Astrocyte of the cerebellum (primary cell): ENCODE results near the gene NFIX.

Experiments used
- DNase-seq: peaks from one replicate; pipeline ENCODE4 v3.0.0-alpha.2; 2011; ENCODE audit warnings: low read depth
- H3K4me3 ChIP-seq: 2 replicates; pipeline ENCODE4 v1.5.1; 2011; ENCODE audit warnings: mild to moderate bottlenecking, low read depth, low read length, moderate library complexity
- CTCF ChIP-seq: IDR thresholded peaks from 2 replicates; pipeline ENCODE4 v1.5.1; 2012; ENCODE audit warnings: low read length, low read depth, moderate library complexity, mild to moderate bottlenecking; ENCODE audit errors: missing control alignments
- in situ Hi-C: cut with HindIII; loops from 2 replicates; pipeline ENCODE4 v1.10.0; 2017; ENCODE audit warnings: low sequenced_read_pairs

The NFIX gene

GRCh38 chr19:13120031-13120430, 124.8 kb downstream of the NFIX start:
- H3K4me3 ChIP-seq = peak overlapping the region; percentile 91
- no peak for DNase-seq
- in situ Hi-C loops = no loop called here
- TF ChIP-seq CTCF = no peak

DNA sequence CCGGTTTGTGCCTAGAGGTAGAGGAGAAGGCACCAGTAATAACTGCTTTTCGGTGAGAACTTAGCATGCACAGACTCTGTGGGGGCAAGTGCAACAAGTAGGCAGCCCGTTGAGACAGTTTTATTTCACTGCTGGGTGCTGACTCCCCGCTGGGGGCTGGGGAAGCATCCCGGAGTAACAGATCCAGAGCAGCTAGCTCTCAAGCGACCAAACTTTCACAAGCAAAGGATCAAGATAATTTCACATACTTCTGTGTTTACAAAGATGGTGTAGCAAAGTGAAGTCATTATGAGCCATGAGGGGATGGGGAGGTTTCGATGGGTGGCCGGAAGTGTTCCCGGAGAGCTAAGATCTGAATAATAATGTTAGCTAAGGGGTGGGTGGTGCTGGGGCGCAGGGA, 125.5 kb downstream of the NFIX start:
- in situ Hi-C loops = no loop called here
- no peak for DNase-seq
- no peak overlapping the region for H3K4me3 ChIP-seq
- TF ChIP-seq CTCF = no peak

GRCh38 chr19:13121551-13122274, 126.4 kb downstream of the NFIX start:
- no peak for TF ChIP-seq CTCF
- H3K4me3 ChIP-seq = no peak overlapping the region
- no peak for DNase-seq
- in situ Hi-C loops = no loop called here

- in situ Hi-C loops = no loop called here
- no peak for DNase-seq
- H3K4me3 ChIP-seq = no peak overlapping the region
- TF ChIP-seq CTCF = no peak
Measured at GRCh38 chr19:13122275-13122878, 127.1 kb downstream of the NFIX start.

DNA sequence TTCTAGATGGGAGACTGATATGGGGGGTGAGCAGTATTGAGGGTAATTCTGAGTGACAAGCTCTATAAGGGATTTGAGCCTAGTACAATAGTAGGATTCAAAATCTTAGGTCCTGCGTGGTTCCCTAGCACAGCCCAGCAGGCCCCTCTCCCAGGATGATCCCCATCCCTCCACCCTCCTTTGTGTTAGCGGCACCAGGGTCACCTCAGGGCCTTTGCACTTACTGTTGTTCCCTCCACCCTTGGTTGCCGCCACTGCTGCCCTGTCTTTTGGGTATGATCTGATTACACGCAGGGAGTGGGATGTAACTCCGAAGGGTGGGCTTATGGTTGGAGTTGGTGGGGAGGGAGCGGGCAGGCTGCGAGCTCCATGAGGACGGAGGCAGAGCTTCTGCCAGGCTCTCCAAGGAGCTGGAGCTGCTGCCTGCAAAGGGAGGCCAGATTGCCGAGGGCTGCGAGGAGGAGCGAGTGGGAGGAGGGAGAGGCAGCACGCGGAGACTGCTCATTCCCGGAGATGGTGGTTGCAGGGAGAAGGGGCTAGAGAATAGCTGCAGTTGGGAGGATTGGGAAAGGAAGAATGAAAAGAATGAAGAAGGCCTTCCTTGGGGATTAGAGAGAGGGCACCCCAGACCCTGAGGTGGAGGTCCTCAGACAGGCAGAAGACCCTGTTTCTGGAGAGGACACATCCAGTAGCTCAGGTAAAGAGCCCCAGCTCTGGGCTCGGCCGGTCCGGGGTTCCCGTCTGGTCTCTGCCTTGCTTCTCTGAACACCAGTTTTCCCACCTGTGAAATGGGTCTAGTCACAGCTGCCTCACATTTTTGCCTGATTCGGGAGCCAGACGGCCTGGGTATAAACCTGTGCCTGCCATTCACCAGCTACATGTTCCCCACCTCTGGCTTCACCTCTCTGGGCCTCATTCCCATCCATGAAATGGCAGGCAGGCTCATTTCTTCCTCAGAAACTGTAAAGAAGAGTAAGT, 128.0 kb downstream of the NFIX start:
- no peak for TF ChIP-seq CTCF
- in situ Hi-C loops = no loop called here
- no peak for DNase-seq
- H3K4me3 ChIP-seq = no peak overlapping the region

GRCh38 chr19:13127051-13127450, 131.8 kb downstream of the NFIX start:
- in situ Hi-C loops = no loop called here
- no peak overlapping the region for H3K4me3 ChIP-seq
- no peak for TF ChIP-seq CTCF
- DNase-seq = no peak
